Nephron progenitor cell (in vitro differentiated cells): ENCODE measurements around the gene EVA1B.

Experiments used
- DNase-seq: peaks from one replicate; pipeline ENCODE4 v3.0.0; 2021
- H3K27ac Mint-ChIP-seq: 2 replicates; pipeline ENCODE4 v1.8.0; 2021; ENCODE audit warnings: mild to moderate bottlenecking, moderate library complexity, mixed read lengths
- H3K27me3 Mint-ChIP-seq: 2 replicates; pipeline ENCODE4 v1.8.0; 2021; ENCODE audit warnings: mild to moderate bottlenecking, low read depth, mixed read lengths; ENCODE audit not compliant: poor library complexity
- H3K36me3 Mint-ChIP-seq: 2 replicates; pipeline ENCODE4 v1.8.0; 2021; ENCODE audit warnings: low read depth, mixed read lengths
- H3K4me1 Mint-ChIP-seq: 2 replicates; pipeline ENCODE4 v1.8.0; 2021; ENCODE audit warnings: mixed read lengths
- H3K4me3 Mint-ChIP-seq: 2 replicates; pipeline ENCODE4 v1.8.0; 2021; ENCODE audit warnings: mild to moderate bottlenecking, moderate library complexity, mixed read lengths
- H3K9me3 Mint-ChIP-seq: 2 replicates; pipeline ENCODE4 v1.8.0; 2021; ENCODE audit warnings: mild to moderate bottlenecking, moderate library complexity, mixed read lengths
- CTCF ChIP-seq: fragments of 200-600 bp; sonication (generic); IDR thresholded peaks from 2 replicates; pipeline ENCODE4 v1.5.0; 2021; ENCODE audit warnings: antibody characterized with exemption

The EVA1B gene

GRCh38 chr1:36287595-36287994, 35.9 kb downstream of the EVA1B start:
- no peak overlapping the region for H3K4me3 Mint-ChIP-seq
- H3K36me3 Mint-ChIP-seq: peaks cover 70% of the 10 kb centered on the region
- no peaks in the 10 kb centered on the region for H3K27me3 Mint-ChIP-seq
- no peak for DNase-seq
- H3K4me1 Mint-ChIP-seq: peaks cover 6% of the 10 kb centered on the region
- no peak overlapping the region for H3K27ac Mint-ChIP-seq
- no peak for TF ChIP-seq CTCF
- no peaks in the 10 kb centered on the region for H3K9me3 Mint-ChIP-seq

- peaks cover 67% of the 10 kb centered on the region for H3K36me3 Mint-ChIP-seq
- no peak overlapping the region for H3K27ac Mint-ChIP-seq
- no peaks in the 10 kb centered on the region for H3K27me3 Mint-ChIP-seq
- H3K4me1 Mint-ChIP-seq: peaks cover 6% of the 10 kb centered on the region
- TF ChIP-seq CTCF: no peak
- no peak for DNase-seq
- H3K9me3 Mint-ChIP-seq: no peaks in the 10 kb centered on the region
- no peak overlapping the region for H3K4me3 Mint-ChIP-seq
These were observed 36.6 kb downstream of the EVA1B start for GRCh38 chr1:36286802-36287201.

GRCh38 chr1:36285443-36286101, 37.9 kb downstream of the EVA1B start:
- peaks cover 55% of the 10 kb centered on the region for H3K36me3 Mint-ChIP-seq

GRCh38 chr1:36284517-36284916, 38.9 kb downstream of the EVA1B start:
- no peaks in the 10 kb centered on the region for H3K27me3 Mint-ChIP-seq
- no peaks in the 10 kb centered on the region for H3K4me1 Mint-ChIP-seq
- peaks cover 45% of the 10 kb centered on the region for H3K36me3 Mint-ChIP-seq
- no peak overlapping the region for H3K27ac Mint-ChIP-seq
- DNase-seq: no peak
- H3K4me3 Mint-ChIP-seq: no peak overlapping the region
- no peaks in the 10 kb centered on the region for H3K9me3 Mint-ChIP-seq
- no peak for TF ChIP-seq CTCF

More at GRCh38 chr1:36285443-36286101, 37.9 kb downstream of the EVA1B start:
- H3K27ac Mint-ChIP-seq: no peak overlapping the region
- peaks cover under 1% of the 10 kb centered on the region for H3K4me1 Mint-ChIP-seq
- DNase-seq: peak; percentile 55
- peak; percentile 72 for TF ChIP-seq CTCF
- H3K9me3 Mint-ChIP-seq: no peaks in the 10 kb centered on the region
- no peaks in the 10 kb centered on the region for H3K27me3 Mint-ChIP-seq
- H3K4me3 Mint-ChIP-seq: no peak overlapping the region

GRCh38 chr1:36284061-36284460, 39.4 kb downstream of the EVA1B start:
- DNase-seq: no peak
- no peaks in the 10 kb centered on the region for H3K4me1 Mint-ChIP-seq
- H3K4me3 Mint-ChIP-seq: no peak overlapping the region
- peak overlapping the region; percentile 80 for H3K27ac Mint-ChIP-seq
- peaks cover 41% of the 10 kb centered on the region for H3K36me3 Mint-ChIP-seq
- no peaks in the 10 kb centered on the region for H3K9me3 Mint-ChIP-seq
- TF ChIP-seq CTCF: no peak
- no peaks in the 10 kb centered on the region for H3K27me3 Mint-ChIP-seq

- Mint-ChIP-seq H3K9me3 (no peaks in the 10 kb centered on the region), H3K4me3 (no peak overlapping the region), H3K36me3 (peaks cover 19% of the 10 kb centered on the region), H3K4me1 (no peaks in the 10 kb centered on the region), H3K27ac (peak overlapping the region; percentile 81), H3K27me3 (no peaks in the 10 kb centered on the region)
- no peak for DNase-seq
- no peak for TF ChIP-seq CTCF
These were observed 43.6 kb downstream of the EVA1B start for GRCh38 chr1:36279789-36280296.
